DMS153 (cell line): ENCODE measurements around the gene DCLK3.

Experiments used
- DNase-seq: peaks from one replicate; lab custom pipeline; 2025; lab: John Stamatoyannopoulos, UW

Gene DCLK3

GRCh38 chr3:36764704-36765038 lies 318 bp upstream of the DCLK3 start:
- no peak for DNase-seq

GRCh38 chr3:36762918-36763849 lies 1.2 kb downstream of the DCLK3 start:
- DNase-seq, result no peak

GRCh38 chr3:36761779-36762178 lies 2.6 kb downstream of the DCLK3 start:
- no peak for DNase-seq

GRCh38 chr3:36756269-36756668 lies 8.1 kb downstream of the DCLK3 start:
- DNase-seq, result no peak

- DNase-seq, result no peak
Observed at GRCh38 chr3:36751326-36751725, 13.0 kb downstream of the DCLK3 start.

GRCh38 chr3:36750737-36751136 lies 13.6 kb downstream of the DCLK3 start:
- DNase-seq, result no peak

- DNase-seq, result no peak
Observed at GRCh38 chr3:36744763-36745162, 19.6 kb downstream of the DCLK3 start.

- no peak for DNase-seq
Observed at GRCh38 chr3:36743826-36744225, 20.5 kb downstream of the DCLK3 start.

GRCh38 chr3:36741285-36741684 lies 23.1 kb downstream of the DCLK3 start:
- DNase-seq, result no peak

- DNase-seq, result no peak
Observed at GRCh38 chr3:36740787-36741186, 23.6 kb downstream of the DCLK3 start.

- no peak for DNase-seq
Observed at GRCh38 chr3:36738702-36739101, 25.7 kb downstream of the DCLK3 start.

GRCh38 chr3:36736301-36736700 lies 28.1 kb downstream of the DCLK3 start:
- DNase-seq, result no peak

GRCh38 chr3:36734742-36735141 lies 29.6 kb downstream of the DCLK3 start:
- DNase-seq, result no peak

- no peak for DNase-seq
Observed at GRCh38 chr3:36733723-36734122, 30.6 kb downstream of the DCLK3 start.

GRCh38 chr3:36733162-36733696 lies 31.1 kb downstream of the DCLK3 start:
- DNase-seq, result no peak

- DNase-seq, result no peak
Observed at GRCh38 chr3:36730966-36731365, 33.4 kb downstream of the DCLK3 start.

GRCh38 chr3:36729204-36730056 lies 34.9 kb downstream of the DCLK3 start:
- DNase-seq, result peak; percentile 2

GRCh38 chr3:36714343-36715086 lies 49.8 kb downstream of the DCLK3 start:
- DNase-seq, result no peak

GRCh38 chr3:36713904-36714303 lies 50.4 kb downstream of the DCLK3 start:
- no peak for DNase-seq

GRCh38 chr3:36710606-36711005 lies 53.7 kb downstream of the DCLK3 start:
- DNase-seq, result no peak

GRCh38 chr3:36709826-36710365 lies 54.5 kb downstream of the DCLK3 start:
- DNase-seq, result no peak

GRCh38 chr3:36709281-36709680 lies 55.1 kb downstream of the DCLK3 start:
- DNase-seq, result no peak
